TTC549 (cell line): ENCODE results near the gene GFPT1.
"Not testable (repeated sequence)": the region's sequence is repeated elsewhere in the genome, so short reads cannot be mapped to it uniquely, and the experiment has no call there.

Source experiments
- FAIRE-seq: peaks from 2 replicates; lab custom pipeline; 2012; peaks lifted over from hg19 to GRCh38; lab: Jason Lieb, UNC

GFPT1 gene

GRCh38 chr2:69383176-69383812 lies 3.7 kb downstream of the GFPT1 start:
- no peak for FAIRE-seq

- FAIRE-seq = no peak
These were observed 4.5 kb downstream of the GFPT1 start for GRCh38 chr2:69382547-69382946.

- no peak for FAIRE-seq
These were observed 5.7 kb downstream of the GFPT1 start for GRCh38 chr2:69381337-69381737.

GRCh38 chr2:69380072-69380917 lies 6.7 kb downstream of the GFPT1 start:
- no peak for FAIRE-seq

GRCh38 chr2:69376403-69376802 lies 10.6 kb downstream of the GFPT1 start:
- FAIRE-seq = peak; percentile 33

- FAIRE-seq = no peak
These were observed 11.3 kb downstream of the GFPT1 start for GRCh38 chr2:69375494-69376353.

DNA sequence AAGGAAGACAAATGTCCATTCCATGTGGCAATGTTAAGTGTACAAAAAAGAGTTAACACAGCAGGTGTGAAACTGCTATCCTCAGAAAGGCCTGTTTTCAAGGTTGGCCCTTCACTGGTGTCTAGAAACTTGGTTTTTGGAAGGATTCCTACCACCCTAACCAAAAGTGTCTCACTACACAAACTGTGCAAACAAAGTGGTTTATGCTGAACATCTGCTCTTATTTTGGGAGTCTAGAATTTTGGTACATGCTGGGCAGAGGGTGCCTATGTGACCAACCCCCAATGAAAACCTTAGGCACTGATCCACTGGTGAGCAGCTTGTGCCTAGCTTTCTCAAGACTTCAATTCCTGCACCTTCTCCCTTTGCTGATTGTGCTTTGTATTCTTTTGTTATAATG lies 14.3 kb downstream of the GFPT1 start:
- no peak for FAIRE-seq

DNA sequence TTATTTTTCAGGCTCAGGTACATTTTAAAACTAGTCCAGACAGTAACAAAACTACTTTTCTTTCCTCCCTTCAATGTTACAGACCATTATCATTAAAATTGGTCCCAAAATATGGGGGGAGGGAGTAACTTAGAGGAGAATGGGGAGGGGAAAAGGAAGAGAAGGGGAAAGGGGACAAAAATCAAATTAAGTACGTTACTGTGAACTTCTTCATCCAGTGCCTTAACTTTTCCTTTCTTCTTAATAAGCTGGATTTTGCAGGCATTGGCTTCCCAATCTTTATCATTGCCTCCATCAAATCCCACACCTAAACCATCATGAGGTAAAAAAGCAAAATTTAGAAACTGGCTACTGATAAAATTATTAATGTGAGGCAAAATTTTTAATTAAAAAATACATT lies 17.2 kb downstream of the GFPT1 start:
- FAIRE-seq = no peak

GRCh38 chr2:69368588-69368987 lies 18.4 kb downstream of the GFPT1 start:
- no peak for FAIRE-seq

GRCh38 chr2:69359371-69359770 lies 27.7 kb downstream of the GFPT1 start:
- peak; percentile 36 for FAIRE-seq

DNA sequence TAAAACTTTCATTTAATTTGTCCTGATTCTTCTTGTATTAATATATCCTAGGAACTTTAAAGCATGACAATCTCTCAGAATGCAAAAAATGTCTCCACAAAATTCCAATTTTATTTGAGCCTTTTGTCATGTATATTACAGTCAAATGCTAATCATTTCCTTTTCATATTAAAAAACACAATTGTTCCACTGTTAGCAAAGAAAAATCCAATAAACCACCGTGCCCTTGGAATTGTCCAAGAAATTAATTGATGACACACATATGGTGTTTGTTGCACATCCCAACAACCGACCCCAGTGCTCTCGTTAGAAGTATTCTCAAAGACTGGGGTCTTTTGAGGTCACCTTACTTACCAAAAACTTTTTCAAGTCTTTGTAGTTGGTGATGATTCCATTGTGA lies 28.1 kb downstream of the GFPT1 start:
- FAIRE-seq = no peak

- no peak for FAIRE-seq
These were observed 30.6 kb downstream of the GFPT1 start for GRCh38 chr2:69356471-69356870.

DNA sequence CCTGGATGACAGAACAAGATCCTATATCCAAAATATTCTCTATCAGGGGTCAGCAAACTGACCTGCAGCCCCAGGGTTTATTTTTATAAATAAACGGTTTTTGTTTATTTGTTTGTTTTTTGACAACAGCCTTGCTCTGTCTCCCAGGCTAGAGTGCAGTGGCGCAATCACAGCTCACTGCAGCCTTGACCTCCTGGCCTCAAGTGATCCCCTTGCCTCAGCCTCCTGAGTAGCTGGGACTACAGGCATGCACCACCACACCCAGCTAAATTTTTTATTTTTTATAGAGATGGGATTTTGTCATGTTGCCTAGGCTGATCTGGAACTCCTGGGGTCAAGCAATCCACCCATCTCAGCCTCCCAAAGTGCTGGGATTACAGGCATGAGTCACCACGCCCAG lies 32.1 kb downstream of the GFPT1 start:
- not testable (repeated sequence) for FAIRE-seq

GRCh38 chr2:69353360-69353759 lies 33.7 kb downstream of the GFPT1 start:
- FAIRE-seq = no peak

DNA sequence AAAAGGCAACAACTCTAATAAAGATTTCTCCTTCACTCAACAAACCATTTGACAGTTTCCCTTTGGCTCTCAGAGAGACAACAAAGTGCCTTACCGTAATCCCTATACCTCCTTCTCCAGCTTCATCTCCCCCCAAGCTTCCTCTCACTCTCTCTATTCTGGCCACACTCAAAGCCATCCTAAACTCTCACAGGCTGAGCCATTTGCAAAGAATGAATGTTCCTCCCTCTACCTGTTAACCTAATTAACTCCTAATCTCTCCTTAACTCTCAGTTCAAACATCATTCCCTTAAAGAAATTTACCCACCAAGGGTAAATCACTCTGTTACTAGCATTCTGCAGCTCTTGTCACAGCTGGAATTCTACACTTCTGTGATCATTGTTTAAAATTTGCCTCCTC lies 38.2 kb downstream of the GFPT1 start:
- no peak for FAIRE-seq

- FAIRE-seq = no peak
These were observed 41.6 kb downstream of the GFPT1 start for GRCh38 chr2:69345434-69345833.

GRCh38 chr2:69344305-69344704 lies 42.7 kb downstream of the GFPT1 start:
- no peak for FAIRE-seq

DNA sequence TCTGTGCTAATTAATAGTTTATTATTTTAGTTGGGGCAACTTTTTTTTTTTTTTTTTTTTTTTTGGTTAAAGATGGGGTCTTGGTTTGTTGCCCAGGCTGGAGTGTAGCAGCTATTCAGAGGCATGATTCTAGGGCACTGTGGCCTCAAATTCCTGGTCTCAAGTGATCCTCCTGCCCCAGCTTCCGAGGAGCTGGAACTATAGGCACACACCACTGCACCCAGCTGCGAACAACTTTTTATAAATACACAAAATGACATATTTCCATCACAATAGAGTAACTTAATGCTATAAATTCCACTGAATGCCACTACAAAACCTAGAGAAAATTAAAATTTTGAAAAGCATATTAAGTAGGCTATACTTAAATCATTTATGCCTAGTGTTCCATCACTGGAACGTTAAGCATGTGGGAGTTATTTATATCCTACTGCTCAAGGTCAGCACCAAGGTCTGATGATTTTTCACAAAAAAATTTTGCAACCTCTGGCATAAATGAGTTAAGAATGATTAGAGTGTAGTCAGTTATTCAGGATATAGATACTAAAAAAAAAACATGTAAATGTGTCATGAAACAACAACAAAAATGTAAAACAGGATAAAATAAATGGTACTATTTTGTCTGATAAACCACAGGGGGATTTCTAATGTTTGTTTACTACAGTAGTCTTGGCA lies 46.8 kb downstream of the GFPT1 start:
- FAIRE-seq = no peak

GRCh38 chr2:69335311-69335710 lies 51.7 kb downstream of the GFPT1 start:
- FAIRE-seq = no peak

DNA sequence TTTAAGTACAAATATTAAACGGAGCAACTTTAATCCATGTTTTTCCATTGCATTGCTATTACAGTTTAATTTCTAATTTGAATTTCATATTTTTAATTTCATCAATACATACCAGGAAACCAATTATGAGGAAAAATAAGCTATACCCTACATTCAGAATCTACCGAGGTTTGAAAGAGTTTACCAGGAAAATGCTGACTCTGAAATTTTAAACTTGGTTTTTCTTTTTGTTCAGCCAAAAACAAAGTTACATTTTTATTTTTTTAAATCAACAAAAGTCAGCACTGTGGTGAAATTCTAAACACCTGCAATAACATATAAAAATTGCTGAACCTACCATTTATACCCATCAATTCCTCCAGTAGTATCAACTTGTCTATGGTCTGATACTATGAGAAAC lies 53.7 kb downstream of the GFPT1 start:
- peak; percentile 20 for FAIRE-seq

GRCh38 chr2:69330781-69331180 lies 56.2 kb downstream of the GFPT1 start:
- no peak for FAIRE-seq

GRCh38 chr2:69322631-69323030 lies 64.4 kb downstream of the GFPT1 start:
- no peak for FAIRE-seq
